Hepatocyte (in vitro differentiated cells): ENCODE measurements around the gene WDR54. TPM values are rescaled to one million over a fixed set of nuclear protein-coding genes. Genes with fewer than 3 reads are reported as not detected.

Experiments
- DNase-seq: peaks from one replicate; pipeline ENCODE4 v3.0.0-alpha.2; 2016; ENCODE audit warnings: low spot score
- H2AFZ ChIP-seq: fragments of 200-600 bp; sonication (generic); 2 replicates; pipeline ENCODE4 v1.6.0; 2016; ENCODE audit warnings: antibody characterized with exemption, mild to moderate bottlenecking
- H3K27ac ChIP-seq: fragments of 200-600 bp; sonication (generic); 2 replicates; pipeline ENCODE4 v1.5.1; 2016; ENCODE audit warnings: mild to moderate bottlenecking
- H3K27me3 ChIP-seq: fragments of 200-600 bp; sonication (generic); 2 replicates; pipeline ENCODE4 v1.6.1; 2016
- H3K36me3 ChIP-seq: fragments of 200-600 bp; sonication (generic); replicated peaks from 2 replicates; pipeline ENCODE4 v1.5.1; 2016; ENCODE audit warnings: low read depth; ENCODE audit not compliant: insufficient read depth
- H3K4me1 ChIP-seq: fragments of 200-600 bp; sonication (generic); 2 replicates; pipeline ENCODE4 v1.5.1; 2016; ENCODE audit warnings: mild to moderate bottlenecking, moderate library complexity; ENCODE audit not compliant: insufficient read depth
- H3K4me2 ChIP-seq: fragments of 200-600 bp; sonication (generic); 2 replicates; pipeline ENCODE4 v1.6.0; 2016
- H3K4me3 ChIP-seq: fragments of 200-600 bp; sonication (generic); 2 replicates; pipeline ENCODE4 v1.5.1; 2016; ENCODE audit warnings: mild to moderate bottlenecking
- H3K79me2 ChIP-seq: fragments of 200-600 bp; sonication (generic); 2 replicates; pipeline ENCODE4 v1.6.0; 2017; ENCODE audit warnings: mild to moderate bottlenecking
- H3K9me2 ChIP-seq: fragments of 200-600 bp; sonication (generic); replicated peaks from 2 replicates; pipeline ENCODE4 v1.6.0; 2017; ENCODE audit warnings: mild to moderate bottlenecking; ENCODE audit not compliant: insufficient read depth
- H3K9me3 ChIP-seq: fragments of 200-600 bp; sonication (generic); 2 replicates; pipeline ENCODE4 v1.5.1; 2016; ENCODE audit warnings: low read depth, mild to moderate bottlenecking
- H4K20me1 ChIP-seq: fragments of 200-600 bp; sonication (generic); 2 replicates; pipeline ENCODE4 v1.6.0; 2016; ENCODE audit warnings: mild to moderate bottlenecking; ENCODE audit not compliant: insufficient read depth, poor library complexity, severe bottlenecking
- CTCF ChIP-seq: fragments of 200-600 bp; sonication (generic); IDR thresholded peaks from 2 replicates; pipeline ENCODE4 v1.5.1; 2016; ENCODE audit warnings: antibody characterized with exemption, mild to moderate bottlenecking; ENCODE audit not compliant: poor library complexity
- EZH2 ChIP-seq: fragments of 200-600 bp; sonication (generic); IDR thresholded peaks from 2 replicates; pipeline ENCODE4 v1.6.1; 2016; ENCODE audit warnings: antibody characterized with exemption, mild to moderate bottlenecking, borderline replicate concordance
- EZH2phosphoT487 ChIP-seq: fragments of 200-600 bp; sonication (generic); IDR thresholded peaks from one replicate; pipeline ENCODE4 v1.6.1; 2018; ENCODE audit warnings: antibody characterized with exemption, mild to moderate bottlenecking, low read depth, moderate library complexity; ENCODE audit not compliant: unreplicated experiment, severe bottlenecking
- WGBS: methylation state at CpG from one replicate; pipeline ENCODE4 v1.1.6; 2016; ENCODE audit warnings: low lambda C conversion rate; ENCODE audit errors: missing lambda C conversion rate; 5-methylcytosine and 5-hydroxymethylcytosine counted together
- polyA plus RNA-seq: library from polyadenylated mRNA; unstranded; fragments of >200 nt; fragmentation: Nextera tagmentation; extraction: Ambion mirVana; gene quantifications from 2 replicates; pipeline ENCODE4 v1.2.1, GENCODE V29; 2016
- total RNA-seq: library from RNA; depleted of rRNA; stranded (reverse); fragments of >200 nt; gene quantifications from 2 replicates; pipeline ENCODE4 v1.2.3, GENCODE V29; 2014

The WDR54 gene
- total RNA-seq (6.2 and 7.1 TPM in 2 replicates), polyA plus RNA-seq (22.2 and 22.6 TPM in 2 replicates)

- no peaks in the 10 kb centered on the region for H3K79me2 ChIP-seq
- H3K4me1 ChIP-seq, result peaks cover 4% of the 10 kb centered on the region
- H4K20me1 ChIP-seq, result no peaks in the 10 kb centered on the region
- H2AFZ ChIP-seq, result peak within 1 kb of the TSS; percentile 88
- DNase-seq, result peak; percentile 85
- no peaks in the 10 kb centered on the region for H3K9me2 ChIP-seq
- no peaks in the 10 kb centered on the region for H3K36me3 ChIP-seq
- H3K9me3 ChIP-seq, result no peaks in the 10 kb centered on the region
- no peaks in the 10 kb centered on the region for H3K27me3 ChIP-seq
- TF ChIP-seq EZH2phosphoT487 (no peak), EZH2 (no peak), CTCF (no peak)
- WGBS, result 1% methylated on average over 53 of the region's 57 CpGs
- peak within 1 kb of the TSS; percentile 86 for H3K4me3 ChIP-seq
- H3K27ac ChIP-seq, result no peak within 1 kb of the TSS
- H3K4me2 ChIP-seq, result peak within 1 kb of the TSS; percentile 94
Measured at GRCh38 chr2:74421221-74421870, at the start of gene WDR54, which contains the start of gene C2orf81. WDR54 (plus strand) TSS chr2:74421730; CDS start chr2:74422154, 424 bp downstream. C2orf81 (minus strand) TSS chr2:74421619; CDS start chr2:74421560, 59 bp downstream.

- Histone ChIP-seq H3K4me3 (no peak overlapping the region), H3K27ac (no peak overlapping the region), H3K4me1 (no peaks in the 10 kb centered on the region), H3K4me2 (no peak overlapping the region), H4K20me1 (peaks cover 3% of the 10 kb centered on the region), H3K36me3 (no peaks in the 10 kb centered on the region), H3K9me3 (no peaks in the 10 kb centered on the region), H3K27me3 (no peaks in the 10 kb centered on the region), H3K79me2 (peaks cover 21% of the 10 kb centered on the region), H2AFZ (no peak overlapping the region), H3K9me2 (no peaks in the 10 kb centered on the region)
- TF ChIP-seq EZH2phosphoT487, result no peak
- TF ChIP-seq EZH2, result no peak
- no peak for TF ChIP-seq CTCF
- DNase-seq, result no peak
- WGBS, result 95% methylated on average over 6 of the region's 6 CpGs
Measured at GRCh38 chr2:74372674-74373073, 48.9 kb upstream of the WDR54 start.

- H3K79me2 ChIP-seq, result peaks cover 27% of the 10 kb centered on the region
- H2AFZ ChIP-seq, result no peak overlapping the region
Measured at GRCh38 chr2:74373221-74373676, 48.3 kb upstream of the WDR54 start.

More at GRCh38 chr2:74373221-74373676, 48.3 kb upstream of the WDR54 start:
- Histone ChIP-seq H3K36me3 (no peaks in the 10 kb centered on the region), H3K4me1 (no peaks in the 10 kb centered on the region), H3K27ac (no peak overlapping the region), H3K9me2 (no peaks in the 10 kb centered on the region), H3K4me3 (no peak overlapping the region), H3K27me3 (no peaks in the 10 kb centered on the region), H3K9me3 (no peaks in the 10 kb centered on the region), H4K20me1 (peaks cover 3% of the 10 kb centered on the region), H3K4me2 (no peak overlapping the region)
- TF ChIP-seq EZH2, result no peak
- no peak for TF ChIP-seq CTCF
- TF ChIP-seq EZH2phosphoT487, result no peak
- DNase-seq, result peak; percentile 41
- WGBS, result 81% methylated on average over 5 of the region's 5 CpGs
